KOPT-K1 (cell line): Measurements from ENCODE around the gene CARHSP1.
"Not testable (repeated sequence)": the region's sequence is repeated elsewhere in the genome, so short reads cannot be mapped to it uniquely, and the experiment has no call there.

Source experiments
- H3K27ac ChIP-seq: fragments of 200-600 bp; sonication (generic); 2 replicates; pipeline ENCODE4 v1.5.1; 2016; ENCODE audit warnings: antibody characterized with exemption, mild to moderate bottlenecking, low read depth, low read length; ENCODE audit not compliant: poor library complexity, severe bottlenecking
- H3K36me3 ChIP-seq: fragments of 200-600 bp; sonication (generic); 2 replicates; pipeline ENCODE4 v1.5.1; 2017; ENCODE audit warnings: antibody characterized with exemption, mild to moderate bottlenecking, low read length, moderate library complexity; ENCODE audit not compliant: insufficient read depth
- H3K9me3 ChIP-seq: fragments of 200-600 bp; sonication (generic); 2 replicates; pipeline ENCODE4 v1.5.1; 2017; ENCODE audit warnings: antibody characterized with exemption, low read length, mild to moderate bottlenecking; ENCODE audit not compliant: insufficient read depth, poor library complexity, severe bottlenecking

Gene CARHSP1

DNA sequence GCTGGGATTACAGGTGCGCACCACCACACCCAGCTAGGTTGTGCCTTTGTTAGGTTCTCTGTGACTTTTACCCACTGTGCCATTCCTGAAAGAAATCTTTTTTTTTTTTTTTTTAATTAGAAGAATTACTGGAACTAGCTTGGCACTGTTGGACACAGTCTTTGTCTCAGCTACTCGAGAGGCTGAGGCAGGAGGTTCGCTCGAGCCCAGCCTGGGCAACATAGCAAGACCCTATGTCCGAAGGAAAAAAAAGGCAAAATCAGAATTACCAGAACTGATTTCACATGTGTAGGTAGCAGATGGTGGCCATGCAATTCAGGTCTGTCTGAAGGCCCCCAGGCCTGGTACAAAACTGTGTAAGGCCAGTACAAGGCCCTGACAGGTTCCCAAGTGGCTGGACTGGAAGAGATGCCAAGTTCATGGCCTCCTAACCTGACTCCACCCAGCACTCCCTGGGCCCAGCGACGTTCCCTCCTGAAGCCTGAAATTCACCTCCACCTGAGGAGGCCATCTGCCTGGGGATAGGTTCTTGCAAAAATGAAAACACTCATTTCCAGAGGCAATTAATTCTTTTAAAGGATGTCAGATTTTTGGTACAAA, 23.0 kb downstream of the CARHSP1 start:
- Histone ChIP-seq H3K9me3 (no peaks in the 10 kb centered on the region), H3K36me3 (peaks cover 62% of the 10 kb centered on the region), H3K27ac (no peak overlapping the region)

DNA sequence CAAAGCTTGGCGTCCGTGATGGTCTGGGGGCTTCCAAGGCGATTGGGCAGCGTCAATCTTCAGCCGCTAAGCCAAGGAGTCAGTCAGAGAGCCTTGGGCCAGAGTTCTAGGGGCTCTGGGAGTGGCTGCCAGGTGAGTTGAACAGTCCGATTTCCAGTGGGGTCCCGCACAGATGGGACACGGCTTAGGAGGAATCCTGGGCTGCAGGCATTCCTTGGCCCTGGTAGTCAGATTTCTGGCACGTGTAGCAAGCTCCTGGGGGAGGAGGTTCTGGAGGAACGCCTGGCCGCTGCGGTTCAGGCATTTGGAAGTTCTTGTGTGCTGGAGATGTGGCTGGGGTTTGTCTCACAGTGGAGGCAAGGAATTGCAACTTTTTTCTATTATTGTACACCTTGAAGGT, 25.5 kb downstream of the CARHSP1 start:
- H3K9me3 ChIP-seq, H3K27ac ChIP-seq: not testable (repeated sequence)
- H3K36me3 ChIP-seq, result peaks cover 50% of the 10 kb centered on the region

DNA sequence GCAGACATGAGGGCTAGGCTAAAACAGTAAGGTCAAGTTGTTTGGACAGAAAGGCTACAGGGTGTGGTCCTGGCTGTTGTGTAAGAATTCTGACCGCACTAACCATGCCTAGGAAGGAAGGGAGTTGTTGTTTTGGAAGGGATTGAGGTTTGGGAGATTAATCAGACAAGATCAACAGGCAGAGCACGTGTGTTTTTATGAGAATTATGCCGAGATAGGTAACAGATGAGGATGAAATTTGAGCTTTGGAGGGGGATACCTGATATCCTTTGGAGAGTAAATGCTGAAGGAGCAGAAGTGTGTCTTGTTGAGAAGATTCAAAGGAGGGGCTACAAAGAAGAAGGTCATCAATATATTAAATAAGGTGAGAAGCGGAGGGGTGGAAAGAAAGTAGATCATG, 26.8 kb downstream of the CARHSP1 start:
- not testable (repeated sequence) for H3K9me3 ChIP-seq, H3K27ac ChIP-seq
- peaks cover 38% of the 10 kb centered on the region for H3K36me3 ChIP-seq

DNA sequence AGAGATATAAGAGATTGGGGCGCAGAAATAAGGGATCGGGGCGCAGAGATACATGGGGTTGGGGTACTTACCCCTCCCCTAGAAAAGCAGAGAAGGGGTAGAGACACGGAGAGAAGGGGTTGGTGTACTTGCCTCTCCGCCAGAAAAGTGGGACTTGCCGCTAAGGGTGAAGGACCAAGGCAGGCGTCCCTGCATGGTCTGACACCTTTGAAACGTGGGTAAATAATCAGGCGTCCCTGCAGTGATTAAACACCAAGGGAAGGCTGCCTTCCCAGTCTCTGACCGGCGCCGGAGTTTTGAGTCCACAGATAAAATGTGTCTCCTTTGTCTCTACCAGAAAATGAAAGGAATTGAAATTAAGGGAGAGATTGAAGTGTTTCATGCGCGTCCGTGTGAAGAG, 31.2 kb downstream of the CARHSP1 start:
- H3K9me3 ChIP-seq, H3K27ac ChIP-seq: not testable (repeated sequence)

DNA sequence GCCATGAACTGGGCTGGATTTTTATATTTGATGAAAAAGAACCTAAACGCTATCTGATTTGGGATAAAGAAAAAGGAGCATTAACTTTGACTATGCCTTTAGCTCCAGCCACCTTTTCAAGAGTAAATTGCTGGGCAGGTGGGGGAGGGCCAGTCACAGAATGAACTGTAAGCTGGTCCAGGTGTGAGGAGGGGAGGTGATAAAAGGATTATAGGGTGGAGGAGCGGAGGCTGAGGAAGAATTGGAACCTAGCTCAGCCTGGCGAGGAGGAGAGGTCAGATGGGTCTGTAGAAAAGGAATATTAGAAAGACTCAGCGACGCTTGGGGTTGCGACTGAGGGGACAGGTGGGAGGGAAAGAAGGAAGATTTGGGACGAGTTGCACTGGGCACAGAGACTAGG, 32.0 kb downstream of the CARHSP1 start:
- H3K27ac ChIP-seq, H3K9me3 ChIP-seq: not testable (repeated sequence)
- H3K36me3 ChIP-seq, result peaks cover 21% of the 10 kb centered on the region

More for the DNA sequence above, 31.2 kb downstream of the CARHSP1 start:
- H3K36me3 ChIP-seq, result peaks cover 18% of the 10 kb centered on the region; the same call in 1 of the 2 replicates

DNA sequence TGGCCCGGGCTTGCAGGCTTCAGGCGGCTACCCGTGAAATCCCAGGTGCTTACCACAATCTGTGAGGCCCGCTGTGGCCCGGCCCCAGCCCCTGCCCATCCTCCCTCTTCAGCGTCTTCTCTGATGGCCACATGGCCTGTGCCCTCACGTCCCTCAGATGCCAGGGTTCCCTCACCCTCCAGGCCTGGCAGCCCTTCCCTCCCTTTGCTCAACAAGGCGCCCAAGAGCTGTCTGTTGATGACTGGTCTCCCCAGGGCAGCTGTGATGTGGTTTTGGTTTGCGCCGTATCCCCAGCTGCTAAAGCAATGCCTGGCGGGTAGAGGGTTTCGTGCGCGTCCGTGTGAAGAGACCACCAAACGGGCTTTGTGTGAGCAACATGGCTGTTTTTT, 36.1 kb downstream of the CARHSP1 start:
- H3K9me3 ChIP-seq, result no peaks in the 10 kb centered on the region
- peaks cover 46% of the 10 kb centered on the region for H3K36me3 ChIP-seq
- H3K27ac ChIP-seq, result peak overlapping the region; percentile 85

DNA sequence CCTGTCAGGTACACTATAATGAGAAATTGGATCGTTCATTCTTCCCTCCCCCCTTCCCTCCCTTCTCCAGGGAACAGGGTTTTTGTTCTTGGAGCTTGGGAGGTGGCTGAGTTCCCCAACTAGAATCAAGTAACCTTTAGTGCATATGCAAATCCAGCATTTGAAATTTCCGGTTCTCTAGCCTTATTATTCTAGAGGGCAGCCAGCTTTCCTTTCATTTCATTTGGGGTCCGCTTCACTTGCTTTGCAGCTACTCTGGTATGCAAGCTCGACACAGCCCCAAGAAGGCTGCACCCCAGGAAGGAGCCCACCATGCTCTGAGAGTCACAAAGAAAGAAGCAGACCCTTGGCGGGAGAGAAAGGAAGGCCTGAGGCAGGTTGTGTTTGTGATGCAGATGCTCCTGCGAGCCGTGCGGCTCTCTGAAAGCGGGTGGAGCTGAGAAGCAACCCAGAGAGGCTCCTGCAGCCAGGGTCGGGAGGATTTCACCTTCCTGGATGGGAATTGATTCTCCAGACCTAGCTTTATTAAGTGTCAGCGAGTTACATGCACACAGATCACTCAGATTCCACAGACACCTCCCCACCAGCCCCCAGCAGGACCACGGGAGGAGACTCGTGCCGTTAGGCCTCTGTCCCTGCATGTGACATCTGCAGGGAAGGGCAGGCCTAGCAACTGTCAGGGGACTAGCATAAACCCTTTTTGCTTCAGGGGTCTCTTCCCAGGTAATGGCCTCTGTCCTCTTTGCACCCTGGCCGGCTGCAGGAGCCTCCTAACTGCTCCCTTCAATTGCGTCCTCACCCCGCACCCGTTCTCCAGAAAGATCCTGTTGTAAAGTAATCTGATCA, 36.7 kb downstream of the CARHSP1 start:
- H3K36me3 ChIP-seq, result peaks cover 47% of the 10 kb centered on the region
- H3K9me3 ChIP-seq, result no peaks in the 10 kb centered on the region
- peak overlapping the region; percentile 85 for H3K27ac ChIP-seq

DNA sequence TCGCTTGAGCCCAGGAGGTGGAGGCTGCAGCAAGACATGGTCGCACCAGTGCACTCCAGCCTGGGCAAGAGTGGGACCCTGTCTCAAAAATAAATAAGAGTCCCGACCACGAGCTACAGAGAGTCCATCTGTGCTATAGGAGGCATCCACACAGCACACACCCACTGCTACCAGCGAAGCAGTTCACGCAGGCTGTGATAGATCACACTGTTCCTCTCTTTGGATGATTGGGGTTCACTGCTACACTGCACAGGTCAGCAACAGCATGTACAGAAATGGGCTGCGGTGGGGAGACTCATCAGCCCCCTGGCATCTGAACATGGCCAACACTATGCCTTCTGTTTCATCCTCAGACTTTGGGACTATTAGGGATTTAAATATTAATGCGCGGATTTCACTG, 37.4 kb downstream of the CARHSP1 start:
- H3K27ac ChIP-seq, result peak overlapping the region; percentile 85
- no peaks in the 10 kb centered on the region for H3K9me3 ChIP-seq
- H3K36me3 ChIP-seq, result peaks cover 54% of the 10 kb centered on the region

DNA sequence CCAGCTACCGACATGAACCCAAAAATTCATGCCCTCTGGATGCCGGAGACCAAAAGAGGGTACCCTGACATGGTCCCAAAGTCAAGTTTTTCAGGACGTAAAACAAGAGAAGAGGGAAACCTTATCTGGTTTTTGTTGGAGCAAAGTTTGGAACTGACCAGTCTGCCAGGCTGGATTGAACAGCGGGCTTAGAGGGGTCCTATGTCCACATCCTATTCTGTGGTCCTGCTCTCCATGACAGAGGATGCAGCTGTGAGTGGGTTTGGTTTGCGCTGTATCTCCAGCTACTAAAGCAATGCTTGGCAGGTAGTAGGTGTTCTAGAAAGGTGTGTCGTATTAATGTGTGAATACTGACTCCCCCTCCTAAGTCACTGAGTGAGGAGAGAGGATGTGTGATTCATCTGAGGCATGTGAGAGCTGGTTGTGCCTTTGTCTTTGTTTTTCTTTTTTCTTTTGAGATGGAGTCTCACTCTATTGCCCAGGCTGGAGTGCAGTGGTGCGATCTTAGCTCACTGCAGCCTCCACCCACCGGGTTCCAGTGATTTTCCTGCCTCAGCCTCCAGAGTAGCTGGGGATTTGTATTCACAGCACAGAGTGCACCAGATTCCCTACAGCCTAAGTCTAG, 40.2 kb downstream of the CARHSP1 start:
- Histone ChIP-seq H3K36me3 (peaks cover 81% of the 10 kb centered on the region), H3K27ac (no peak overlapping the region), H3K9me3 (no peaks in the 10 kb centered on the region)

DNA sequence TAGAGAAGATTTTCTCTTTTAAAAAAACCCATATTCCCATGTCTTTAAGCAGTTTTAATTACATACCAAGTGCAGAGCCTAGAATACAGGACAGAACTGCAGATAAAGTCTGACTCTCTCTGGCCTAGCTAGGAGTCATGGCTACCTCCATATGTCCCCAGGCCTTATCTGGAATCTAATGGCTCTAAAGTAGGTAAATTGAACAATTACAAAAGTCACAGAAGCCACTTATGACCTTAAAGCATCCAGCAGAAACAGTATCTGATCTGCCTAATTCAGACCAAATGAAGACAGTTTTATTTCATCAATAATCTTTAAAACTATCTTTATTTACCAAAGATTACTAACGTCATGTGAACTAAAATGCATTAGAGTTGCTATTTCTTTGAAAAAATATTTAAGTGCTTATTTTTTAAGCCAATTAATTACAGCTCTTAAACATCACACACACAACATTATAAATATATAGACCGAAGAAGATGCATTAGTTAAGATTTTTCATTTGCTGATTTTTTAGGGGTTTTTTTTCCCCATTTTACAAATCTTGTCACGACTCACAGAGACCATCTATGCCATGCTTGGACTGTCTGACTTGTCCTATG, 42.4 kb downstream of the CARHSP1 start:
- Histone ChIP-seq H3K27ac (no peak overlapping the region), H3K9me3 (no peaks in the 10 kb centered on the region), H3K36me3 (peaks cover 92% of the 10 kb centered on the region)

DNA sequence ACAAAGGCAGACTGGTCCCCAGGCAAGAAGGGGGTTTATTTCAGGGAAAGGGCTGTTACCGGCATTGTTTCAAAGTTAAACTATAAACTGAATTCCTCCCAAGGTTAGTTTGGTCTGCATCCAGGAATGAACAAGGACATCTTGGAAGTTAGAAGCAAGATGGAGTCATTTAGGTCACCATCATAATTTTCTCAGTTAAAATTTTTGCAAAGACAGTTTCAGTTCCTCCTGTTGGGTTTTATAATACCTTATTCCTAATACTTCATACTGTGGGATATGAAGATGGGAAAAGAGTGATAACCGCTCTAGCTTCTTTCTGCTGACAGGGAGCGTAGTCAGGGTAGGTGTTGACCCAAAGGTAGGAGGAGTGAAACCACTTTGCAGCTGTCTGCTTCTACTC, 46.4 kb downstream of the CARHSP1 start:
- Histone ChIP-seq H3K27ac (peak overlapping the region; percentile 30), H3K9me3 (no peaks in the 10 kb centered on the region), H3K36me3 (peaks cover 97% of the 10 kb centered on the region)

DNA sequence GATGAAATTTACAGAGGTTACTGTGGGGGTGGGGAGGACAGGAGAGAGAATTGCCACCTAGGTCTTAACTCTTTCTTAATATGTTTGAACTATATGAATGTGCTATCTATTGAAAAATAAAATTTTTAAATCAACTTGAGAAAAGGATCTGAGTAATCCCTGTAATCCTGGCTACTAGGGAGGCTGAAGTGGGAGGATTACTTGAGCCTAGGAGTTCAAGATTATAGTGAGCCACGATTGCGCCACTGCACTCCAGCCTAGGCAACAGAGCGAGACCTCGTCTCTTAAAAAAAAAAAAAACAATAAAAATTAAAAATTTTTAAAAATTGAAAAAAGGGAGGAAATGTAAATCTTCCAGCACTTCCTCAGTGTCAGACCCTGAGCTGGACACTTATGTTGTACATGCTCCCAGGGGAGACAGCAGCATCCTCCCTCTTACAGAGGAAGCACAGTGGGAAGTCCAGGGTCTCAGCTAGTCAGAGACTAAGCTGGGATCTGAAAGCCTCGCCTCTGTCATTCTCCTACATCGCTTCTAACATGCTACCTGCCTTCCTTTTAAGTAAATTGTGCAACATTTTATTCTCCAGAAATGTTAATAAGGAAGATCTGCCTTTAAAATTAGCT, 49.3 kb downstream of the CARHSP1 start:
- Histone ChIP-seq H3K9me3 (no peaks in the 10 kb centered on the region), H3K36me3 (peaks cover 93% of the 10 kb centered on the region), H3K27ac (peak overlapping the region; percentile 63)

DNA sequence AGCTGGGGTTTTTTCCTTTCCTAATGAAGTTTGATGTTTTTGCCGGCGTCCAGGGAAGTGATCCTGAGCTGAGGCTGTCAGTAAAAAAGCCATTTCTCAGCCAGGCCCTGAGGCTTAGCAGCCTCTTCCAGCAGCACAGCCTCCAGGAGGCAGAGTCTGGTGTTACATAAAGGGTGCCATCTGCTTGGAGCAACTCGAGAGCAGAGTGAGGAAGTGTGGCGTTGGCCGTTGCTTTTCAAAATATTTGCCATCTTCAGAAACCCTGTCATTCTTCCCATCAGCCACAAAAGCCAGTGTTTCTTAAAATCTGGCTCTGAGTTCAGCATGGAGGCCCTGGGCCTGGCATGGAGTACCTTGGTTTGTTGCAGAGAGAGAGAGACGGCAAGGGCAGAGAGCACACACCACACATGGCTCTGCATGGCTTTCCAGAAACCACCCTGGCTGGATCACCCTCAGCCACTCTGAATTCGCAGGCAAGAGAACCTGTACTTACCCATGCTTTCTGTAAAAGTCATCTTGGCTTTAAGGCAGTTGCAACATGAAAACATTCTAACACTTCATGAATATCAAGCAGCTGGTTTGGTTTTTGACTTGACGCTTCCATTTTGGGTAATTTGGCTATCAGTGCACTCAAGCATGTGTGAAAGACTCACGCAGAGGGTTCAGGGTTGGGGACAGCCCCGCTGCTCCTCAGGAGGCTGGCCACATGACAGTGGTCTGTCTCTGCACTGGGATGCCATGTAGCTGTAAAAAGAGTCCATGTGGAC, 50.1 kb downstream of the CARHSP1 start:
- H3K9me3 ChIP-seq, result no peaks in the 10 kb centered on the region
- peaks cover 93% of the 10 kb centered on the region for H3K36me3 ChIP-seq
- peak overlapping the region; percentile 63 for H3K27ac ChIP-seq

DNA sequence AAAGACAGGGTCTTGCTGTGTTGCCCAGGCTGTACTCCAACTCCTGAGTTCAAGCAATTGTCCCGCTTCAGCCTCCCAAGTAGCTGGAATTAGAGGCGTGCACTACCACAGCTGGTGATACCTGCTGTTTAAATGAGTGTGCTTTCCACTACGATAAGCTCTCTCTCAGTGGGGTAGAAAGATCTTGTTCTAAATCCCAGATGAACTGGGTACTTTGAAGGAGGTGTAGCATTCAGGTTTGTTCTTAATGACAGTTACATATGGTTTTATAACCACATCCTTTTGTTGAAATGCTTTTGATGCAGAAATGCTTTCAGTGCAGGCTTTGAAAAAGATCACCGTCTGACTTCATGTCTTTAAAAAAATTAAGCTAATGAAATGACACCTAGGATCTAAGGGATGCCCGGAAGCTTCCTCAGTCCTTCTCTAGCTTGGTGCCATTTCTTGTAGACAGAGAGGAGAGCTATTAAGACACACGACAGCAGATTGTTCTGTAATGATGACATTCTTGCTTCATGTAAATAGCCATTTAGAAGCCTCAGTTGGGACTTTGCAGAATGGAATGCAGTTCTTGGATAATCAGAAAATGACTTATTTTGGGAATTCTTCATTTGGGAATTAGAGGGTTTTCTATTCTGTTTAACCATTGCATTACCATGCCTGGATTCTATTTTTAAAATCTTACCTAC, 51.7 kb downstream of the CARHSP1 start:
- Histone ChIP-seq H3K27ac (peak overlapping the region; percentile 63), H3K36me3 (peaks cover 93% of the 10 kb centered on the region), H3K9me3 (no peaks in the 10 kb centered on the region)
